Brain microvascular endothelial cell (primary cell): ENCODE data around the gene SERINC4.
"Not testable (repeated sequence)": the region's sequence is repeated elsewhere in the genome, so short reads cannot be mapped to it uniquely, and the experiment has no call there.

Source experiments
- DNase-seq: peaks from one replicate; pipeline ENCODE4 v3.0.0-alpha.2; 2020
- H3K27ac ChIP-seq: fragments of 250-450 bp; sonication (Bioruptor Pico); 2 replicates; pipeline ENCODE4 v1.5.1; 2020; ENCODE audit warnings: mild to moderate bottlenecking, moderate library complexity
- H3K27me3 ChIP-seq: fragments of 250-450 bp; sonication (Bioruptor Pico); replicated peaks from 2 replicates; pipeline ENCODE4 v1.5.1; 2020; ENCODE audit warnings: mild to moderate bottlenecking
- H3K36me3 ChIP-seq: fragments of 250-450 bp; sonication (Bioruptor Pico); replicated peaks from 2 replicates; pipeline ENCODE4 v1.5.1; 2020; ENCODE audit warnings: mild to moderate bottlenecking
- H3K4me3 ChIP-seq: 2 replicates; pipeline ENCODE4 v1.5.1; 2011; ENCODE audit warnings: low read depth, mild to moderate bottlenecking, control low read depth, low read length, moderate library complexity
- CTCF ChIP-seq: IDR thresholded peaks from 2 replicates; pipeline ENCODE4 v1.5.1; 2011; ENCODE audit warnings: low read depth, mild to moderate bottlenecking, moderate library complexity, low read length, control low read depth, inconsistent platforms; ENCODE audit errors: missing control alignments
- in situ Hi-C: cut with HindIII; loops from 2 replicates; pipeline ENCODE4 v1.10.0; 2017; ENCODE audit warnings: low sequenced_read_pairs, low pct_ligation_motif_present

SERINC4 gene

GRCh38 chr15:43763819-43764446 lies 36.1 kb downstream of the SERINC4 start:
- peaks cover 80% of the 10 kb centered on the region for H3K36me3 ChIP-seq
- no peak overlapping the region for H3K27ac ChIP-seq
- no peak for DNase-seq
- H3K27me3 ChIP-seq = no peaks in the 10 kb centered on the region
- in situ Hi-C loops = no loop called here
- H3K4me3 ChIP-seq = no peak overlapping the region
- TF ChIP-seq CTCF = no peak

- peaks cover 75% of the 10 kb centered on the region for H3K36me3 ChIP-seq
- peak overlapping the region; percentile 71 for H3K27ac ChIP-seq
- no peak for TF ChIP-seq CTCF
- H3K27me3 ChIP-seq = no peaks in the 10 kb centered on the region
- no peak overlapping the region for H3K4me3 ChIP-seq
- peak; percentile 46 for DNase-seq
- in situ Hi-C loops = no loop called here
Measured at GRCh38 chr15:43762824-43763223, 37.2 kb downstream of the SERINC4 start.

GRCh38 chr15:43751885-43752284 lies 48.1 kb downstream of the SERINC4 start:
- H3K36me3 ChIP-seq = peaks cover 25% of the 10 kb centered on the region
- no peaks in the 10 kb centered on the region for H3K27me3 ChIP-seq
- no peak overlapping the region for H3K4me3 ChIP-seq
- no peak for TF ChIP-seq CTCF
- in situ Hi-C loops = no loop called here
- no peak for DNase-seq
- H3K27ac ChIP-seq = no peak overlapping the region

- TF ChIP-seq CTCF = no peak
- H3K27ac ChIP-seq = no peak overlapping the region
- in situ Hi-C loops = no loop called here
- DNase-seq = no peak
- H3K36me3 ChIP-seq = peaks cover 9% of the 10 kb centered on the region
- no peaks in the 10 kb centered on the region for H3K27me3 ChIP-seq
- no peak overlapping the region for H3K4me3 ChIP-seq
Measured at GRCh38 chr15:43749690-43750345, 50.2 kb downstream of the SERINC4 start.

GRCh38 chr15:43748376-43748775 lies 51.6 kb downstream of the SERINC4 start:
- TF ChIP-seq CTCF = no peak
- in situ Hi-C loops = no loop called here
- DNase-seq = no peak
- Histone ChIP-seq H3K27me3 (no peaks in the 10 kb centered on the region), H3K4me3 (peak overlapping the region; percentile 77), H3K27ac (no peak overlapping the region), H3K36me3 (no peaks in the 10 kb centered on the region)

- in situ Hi-C loops = not testable (repeated sequence)
- peak overlapping the region; percentile 92 for H3K27ac ChIP-seq
- peak; percentile 53 for DNase-seq
Measured at GRCh38 chr15:43746903-43747309, 53.1 kb downstream of the SERINC4 start.

GRCh38 chr15:43746245-43746902 lies 53.6 kb downstream of the SERINC4 start, which contains the start of gene PDIA3:
TSS of gene PDIA3 (plus strand) at chr15:43746438. CDS start at chr15:43746540, 102 bp downstream.
- in situ Hi-C loops, H3K27me3 ChIP-seq, H3K36me3 ChIP-seq: not testable (repeated sequence)
- H3K27ac ChIP-seq = peak within 1 kb of the TSS; percentile 92
- peak within 1 kb of the TSS; percentile 77 for H3K4me3 ChIP-seq
- peak; percentile 80 for DNase-seq

More at GRCh38 chr15:43746903-43747309, 53.1 kb downstream of the SERINC4 start:
- not testable (repeated sequence) for H3K27me3 ChIP-seq, H3K36me3 ChIP-seq
- H3K4me3 ChIP-seq = peak overlapping the region; percentile 77
